Dedifferentiated amniotic fluid mesenchymal stem cell (primary cell): ENCODE results near the gene ABCA9.
"Not testable (repeated sequence)": the region's sequence is repeated elsewhere in the genome, so short reads cannot be mapped to it uniquely, and the experiment has no call there.

Experiments
- DNase-seq: peaks from one replicate; pipeline ENCODE4 v3.0.0-alpha.2; 2016; ENCODE audit errors: extremely low spot score

Gene ABCA9

DNA sequence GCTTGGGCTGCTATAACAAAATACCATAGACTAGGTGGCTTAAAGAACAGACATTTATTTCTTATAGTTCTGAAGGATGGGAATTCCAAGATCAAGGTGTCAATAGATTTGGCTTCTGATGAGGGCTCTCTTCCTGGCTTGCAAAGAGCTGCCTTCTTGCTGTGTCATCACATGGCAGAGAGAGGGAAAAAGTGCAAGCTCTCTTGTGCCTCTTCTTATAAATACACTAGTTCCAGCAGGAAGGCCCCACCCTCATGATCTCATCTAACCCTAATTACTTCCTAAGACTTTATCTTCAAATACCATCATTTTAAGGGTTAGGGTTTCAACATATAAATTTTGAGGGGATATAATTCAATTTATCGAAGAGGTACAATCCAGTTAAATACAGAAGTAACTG is 30.6 kb downstream of the ABCA9 start:
- DNase-seq = no peak

GRCh38 chr17:69018687-69019086 is 42.0 kb downstream of the ABCA9 start:
- peak; percentile 10 for DNase-seq

DNA sequence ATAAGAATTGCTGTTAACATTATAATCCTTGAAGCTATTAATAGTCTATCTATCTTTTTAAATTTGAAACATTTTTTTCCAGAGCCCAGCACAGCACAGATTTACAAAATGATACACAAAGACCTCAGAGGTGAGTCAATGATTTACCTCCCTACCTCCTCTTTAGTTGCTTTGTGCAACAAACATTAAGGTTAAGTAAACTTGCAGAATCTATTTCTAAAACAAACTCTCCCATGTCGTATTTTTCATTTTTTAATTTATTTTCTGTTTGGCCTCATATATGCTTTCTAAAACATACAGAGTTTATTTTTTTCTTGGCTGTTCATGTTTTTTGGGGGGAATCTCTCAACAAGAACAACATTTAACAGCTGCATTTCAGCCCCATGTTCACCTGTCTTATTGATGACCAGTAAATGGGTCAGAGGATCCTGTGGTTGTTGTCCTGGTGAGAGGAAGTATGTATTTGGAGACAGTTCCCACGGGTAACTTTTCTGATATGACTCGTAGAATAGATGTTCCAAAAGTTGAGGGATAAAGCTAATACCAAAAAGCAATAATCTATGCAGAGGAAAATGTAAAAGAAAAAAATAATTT is 42.6 kb downstream of the ABCA9 start:
- DNase-seq = no peak

- DNase-seq = no peak
Observed at GRCh38 chr17:69015631-69016030, 45.1 kb downstream of the ABCA9 start.

GRCh38 chr17:69012895-69013805 is 47.6 kb downstream of the ABCA9 start:
- DNase-seq = no peak

DNA sequence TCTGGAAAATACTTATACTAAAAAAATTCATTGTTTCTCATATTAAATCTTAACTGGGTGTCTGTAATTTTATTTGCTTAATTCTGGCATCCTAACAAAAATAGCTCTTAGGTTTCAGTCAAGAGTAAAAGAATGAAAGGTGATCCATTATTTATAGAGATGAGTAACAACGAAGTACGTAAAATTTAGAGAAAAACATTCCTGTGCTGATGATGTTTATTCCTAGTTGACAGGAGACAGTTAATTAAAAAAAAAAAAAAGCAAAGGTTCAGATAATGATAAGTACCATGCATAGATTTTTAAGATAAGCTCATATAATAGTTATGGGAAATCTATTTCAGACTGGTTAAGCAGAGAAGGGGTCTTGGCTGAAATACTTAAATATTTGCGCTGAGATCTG is 50.8 kb downstream of the ABCA9 start:
- DNase-seq = no peak

- DNase-seq = not testable (repeated sequence)
Observed at GRCh38 chr17:69004759-69005158, 56.0 kb downstream of the ABCA9 start.

DNA sequence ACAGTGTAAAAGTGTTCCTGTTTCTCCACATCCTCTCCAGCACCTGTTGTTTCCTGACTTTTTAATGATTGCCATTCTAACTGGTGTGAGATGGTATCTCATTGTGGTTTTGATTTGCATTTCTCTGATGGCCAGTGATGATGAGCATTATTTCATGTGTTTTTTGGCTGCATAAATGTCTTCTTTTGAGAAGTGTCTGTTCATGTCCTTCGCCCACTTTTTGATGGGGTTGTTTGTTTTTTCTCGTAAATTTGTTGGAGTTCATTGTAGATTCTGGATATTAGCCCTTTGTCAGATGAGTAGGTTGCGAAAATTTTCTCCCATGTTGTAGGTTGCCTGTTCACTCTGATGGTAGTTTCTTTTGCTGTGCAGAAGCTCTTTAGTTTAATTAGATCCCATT is 61.0 kb downstream of the ABCA9 start:
- DNase-seq = not testable (repeated sequence)

DNA sequence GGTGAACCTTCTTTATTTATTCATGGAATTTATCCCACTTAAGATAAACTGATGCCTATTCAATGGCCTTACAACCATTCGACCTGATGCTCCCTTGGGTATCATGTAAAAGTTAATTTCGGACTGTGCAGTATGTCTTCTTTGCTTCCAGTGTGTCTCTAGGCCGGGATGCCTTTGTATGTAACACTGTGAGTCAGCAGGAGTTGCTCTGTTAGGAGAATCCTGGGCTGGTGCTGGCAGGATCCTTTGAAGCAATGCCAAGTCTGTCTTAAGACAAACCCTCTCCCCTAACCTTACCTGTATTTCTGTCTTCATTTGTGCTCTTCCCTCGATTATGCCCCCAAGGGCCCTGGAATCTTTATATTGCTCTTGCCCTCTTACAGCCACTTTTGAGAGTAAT is 67.6 kb downstream of the ABCA9 start:
- no peak for DNase-seq

- no peak for DNase-seq
Observed at GRCh38 chr17:68987966-68988365, 72.8 kb downstream of the ABCA9 start.

GRCh38 chr17:68981288-68981687 is 79.4 kb downstream of the ABCA9 start:
- DNase-seq = no peak

DNA sequence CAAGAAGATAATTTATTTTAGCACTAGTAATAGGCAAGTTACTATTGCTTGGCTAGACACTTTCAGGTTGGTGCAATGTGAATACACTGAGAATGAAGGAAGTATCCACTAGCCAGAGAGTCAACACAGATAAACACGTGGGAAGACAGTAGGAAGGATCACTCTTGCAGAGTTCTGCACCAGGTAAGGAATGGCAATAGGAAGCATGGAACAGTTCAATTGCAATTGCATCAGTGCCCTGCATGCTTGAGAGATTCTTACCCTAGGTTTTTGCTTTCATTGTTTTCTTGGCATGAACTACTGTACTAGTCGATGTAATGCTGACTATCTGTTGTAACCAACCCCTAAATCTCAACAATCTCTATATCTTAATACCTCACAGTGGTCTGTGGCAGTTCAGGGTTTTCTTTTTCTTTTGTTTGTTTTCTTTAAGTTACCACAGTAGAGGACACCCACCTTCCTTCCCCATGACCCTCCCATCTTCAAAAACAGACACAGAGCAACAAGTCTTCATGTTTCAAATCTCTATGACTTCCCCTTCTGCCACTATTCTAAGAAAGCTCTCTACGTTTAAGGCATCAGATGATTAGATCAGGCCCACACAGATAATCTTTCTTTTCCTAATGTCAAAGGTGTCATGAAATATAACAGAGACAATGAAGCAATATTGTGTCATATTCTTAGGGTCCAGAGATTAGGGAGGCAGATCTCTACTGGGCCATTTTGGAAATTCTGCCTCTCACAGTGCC is 87.5 kb downstream of the ABCA9 start:
- no peak for DNase-seq

GRCh38 chr17:68972119-68972704 is 88.5 kb downstream of the ABCA9 start:
- DNase-seq = peak; percentile 56

DNA sequence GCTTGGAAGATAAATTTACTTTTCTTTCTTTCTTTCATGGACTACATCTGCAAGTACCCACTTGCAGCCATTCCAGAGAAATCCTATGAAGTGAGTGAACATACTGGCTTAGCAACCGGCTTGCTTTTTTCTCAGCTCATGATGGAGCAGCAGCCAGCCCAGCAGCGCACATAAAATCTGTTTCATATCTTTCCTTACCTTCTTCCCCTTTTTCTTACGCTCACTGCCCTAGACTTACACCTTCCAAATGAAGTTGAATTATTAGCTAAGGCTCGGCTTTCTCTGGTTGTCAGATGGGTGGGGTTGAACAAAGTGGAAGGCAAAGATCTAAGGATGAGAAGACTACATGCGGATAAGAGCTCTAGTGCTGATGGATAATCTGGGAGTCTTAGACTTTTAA is 91.6 kb downstream of the ABCA9 start:
- DNase-seq = no peak

DNA sequence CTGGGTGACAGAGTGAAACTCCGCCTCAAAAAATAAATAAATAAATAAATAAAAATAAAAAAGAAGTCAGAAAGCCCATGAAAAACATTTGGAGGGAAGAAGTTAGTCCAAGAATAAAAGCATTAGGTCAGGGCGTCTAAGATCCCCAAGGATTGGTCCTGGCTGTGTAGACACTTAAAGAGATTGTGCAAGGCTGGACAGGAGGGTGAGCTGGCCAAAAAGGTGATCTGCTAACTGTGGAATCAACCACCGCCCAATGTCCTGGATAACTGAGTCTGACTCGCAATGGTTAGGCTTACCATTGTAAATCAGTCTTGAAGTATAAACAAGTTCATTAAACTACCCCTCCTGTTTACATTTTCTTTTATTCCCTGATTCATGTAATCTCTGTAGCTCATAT is 96.8 kb downstream of the ABCA9 start:
- DNase-seq = no peak

DNA sequence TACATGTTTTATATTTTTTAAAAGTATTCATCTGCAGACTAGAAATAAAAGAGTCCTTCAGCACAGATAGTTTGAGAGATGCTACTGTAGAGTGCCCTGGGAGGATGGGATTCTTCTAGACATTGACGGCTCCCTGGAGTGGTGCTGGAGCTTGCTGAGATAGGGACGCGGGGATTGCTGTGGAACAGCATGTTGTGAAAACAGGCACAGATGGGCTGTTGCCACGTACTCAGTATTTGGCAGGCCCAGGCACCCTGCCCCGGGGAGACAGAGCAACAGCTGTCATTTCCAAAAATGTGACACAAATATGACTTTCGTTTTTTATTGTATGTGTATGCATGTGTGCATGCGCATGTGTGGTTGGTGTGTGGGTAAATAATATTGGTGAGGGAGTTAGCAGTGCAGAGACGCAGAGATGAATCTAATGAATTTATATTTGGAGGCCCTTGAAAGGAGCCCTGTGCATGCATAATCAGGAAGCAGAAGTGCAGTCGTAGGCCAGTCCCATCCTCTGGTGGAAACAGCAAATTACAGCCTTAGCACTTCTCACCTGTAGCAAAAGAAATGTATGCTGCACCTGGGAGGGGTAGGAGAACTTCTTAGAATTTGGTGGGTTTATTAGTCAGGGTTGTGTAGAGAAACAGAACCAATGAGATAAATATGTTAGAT is 99.4 kb downstream of the ABCA9 start:
- DNase-seq = no peak

DNA sequence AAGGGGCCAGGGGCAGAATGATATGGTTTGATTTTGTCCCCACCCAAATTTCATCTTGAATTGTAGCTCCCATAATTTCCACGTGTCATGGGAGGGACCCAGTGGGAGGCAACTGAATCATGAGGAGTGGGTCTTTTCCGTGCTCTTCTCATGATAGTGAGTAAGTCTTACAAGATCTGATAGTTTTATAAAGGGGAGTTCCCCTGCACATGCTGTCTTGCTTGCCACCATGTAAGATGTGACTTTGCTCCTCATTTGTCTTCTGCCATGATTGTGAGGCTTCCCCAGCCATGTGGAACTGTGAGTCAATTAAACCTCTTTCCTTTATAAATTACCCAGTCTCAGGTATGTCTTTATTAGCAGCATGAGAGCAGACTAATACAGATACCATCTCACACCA is 101.6 kb downstream of the ABCA9 start:
- DNase-seq = not testable (repeated sequence)

DNA sequence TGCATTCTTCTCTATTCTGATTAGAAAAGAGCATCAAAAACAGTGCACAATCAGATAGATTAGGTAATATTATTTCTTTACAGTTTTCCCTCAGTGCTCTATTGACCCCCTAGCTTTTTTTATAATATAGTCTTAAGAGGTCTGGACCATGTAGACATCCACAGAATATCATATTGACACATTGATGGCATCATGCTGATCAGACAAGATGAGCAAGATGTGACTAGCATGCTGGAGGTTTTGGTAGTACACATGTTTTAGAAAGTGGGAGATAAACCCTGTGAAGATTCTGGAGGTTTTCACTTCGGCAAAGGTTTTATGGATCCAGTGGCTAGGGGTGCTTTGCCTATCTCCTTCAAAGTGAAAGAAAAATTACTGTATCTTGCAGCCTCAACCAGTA is 102.8 kb downstream of the ABCA9 start:
- DNase-seq = no peak

DNA sequence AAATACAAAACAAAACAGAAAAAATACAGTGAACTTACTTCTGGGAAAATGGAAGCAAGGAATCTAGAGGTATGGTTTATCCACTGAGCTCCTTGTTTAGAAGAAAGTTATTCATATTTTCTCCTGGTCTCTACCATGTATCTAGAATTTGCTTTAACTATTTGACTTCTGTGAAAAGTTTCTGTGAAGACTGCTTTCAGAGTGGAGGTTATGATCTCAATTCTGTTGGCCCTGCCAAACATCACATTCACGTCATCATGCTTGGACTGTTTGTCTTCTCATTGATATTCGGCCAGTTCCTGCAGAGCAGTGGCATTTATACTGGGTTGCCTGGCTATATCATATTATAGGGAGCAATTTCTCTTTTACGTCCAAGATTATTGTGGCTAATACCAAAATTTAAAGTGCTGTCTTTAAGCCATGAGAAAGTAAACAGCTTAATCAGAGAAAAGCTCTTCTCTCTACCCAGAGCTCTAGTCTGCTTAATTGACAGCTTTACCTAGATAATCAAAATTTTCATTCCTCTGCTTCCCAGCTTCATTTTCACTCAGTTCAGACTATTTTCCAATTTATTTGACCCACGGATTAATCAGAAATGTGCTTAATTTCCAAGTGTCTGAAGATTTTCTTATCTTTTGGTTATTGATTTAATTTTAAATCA is 105.4 kb downstream of the ABCA9 start, which contains the start of gene ABCA8:
Gene ABCA8, minus strand, starts transcription at position 212 of the 661 bp plus-strand sequence. CDS start 13,358 bp downstream, outside the sequence.
- peak; percentile 42 for DNase-seq

GRCh38 chr17:68954146-68954896 is 106.4 kb downstream of the ABCA9 start:
- DNase-seq = peak; percentile 46
